ENCODE results near the gene TMEM229A. TPM values are rescaled to one million over a fixed set of nuclear protein-coding genes. Genes with fewer than 3 reads are reported as not detected.
"Not testable (repeated sequence)": the region's sequence is repeated elsewhere in the genome, so short reads cannot be mapped to it uniquely, and the experiment has no call there.

The TMEM229A gene
- polyA plus RNA-seq, 4 donors, result 1.6 to 14.0 (median 2.4) TPM

GRCh38 chr7:124009321-124009720 is 23.5 kb downstream of the TMEM229A start:
- Histone ChIP-seq H3K4me1 (ENCODE audit: control insufficient read depth in 3 of 3, insufficient read depth in 2 of 3, low read depth in 1 of 3, low read length in 2 of 3) (no peaks in the 10 kb centered on the region), H3K9me3 (ENCODE audit: control insufficient read depth in 2 of 2, insufficient read depth in 1 of 2, low read depth in 1 of 2, low read length in 1 of 2) (peaks cover 0 to 5% of the 10 kb centered on the region in 2 donors), H3K36me3 (ENCODE audit: control insufficient read depth in 3 of 3, insufficient read depth in 2 of 3, low read depth in 1 of 3, low read length in 3 of 3) (no peaks in the 10 kb centered on the region), H3K4me3 (ENCODE audit: low read depth in 1 of 3, low read length in 3 of 3) (no peak overlapping the region), H3K27me3 (ENCODE audit: control insufficient read depth in 3 of 3, insufficient read depth in 3 of 3, low read length in 3 of 3) (no peaks in the 10 kb centered on the region), H3K27ac (ENCODE audit: low read depth in 1 of 3, low read length in 2 of 3) (no peak overlapping the region)
- FAIRE-seq (no peak), DNase-seq (no peak)
- WGBS, 3 donors, result 55 to 71% (median 61%) methylated on average over 2 of the region's 2 CpGs

- FAIRE-seq; H3K4me1 ChIP-seq (ENCODE audit: control insufficient read depth in 3 of 3, insufficient read depth in 2 of 3, low read depth in 1 of 3, low read length in 2 of 3); H3K9me3 ChIP-seq (ENCODE audit: control insufficient read depth in 2 of 2, insufficient read depth in 1 of 2, low read depth in 1 of 2, low read length in 1 of 2); DNase-seq; H3K4me3 ChIP-seq (ENCODE audit: low read depth in 1 of 3, low read length in 3 of 3); H3K27ac ChIP-seq (ENCODE audit: low read depth in 1 of 3, low read length in 2 of 3); H3K27me3 ChIP-seq (ENCODE audit: control insufficient read depth in 3 of 3, insufficient read depth in 3 of 3, low read length in 3 of 3); H3K36me3 ChIP-seq (ENCODE audit: control insufficient read depth in 3 of 3, insufficient read depth in 2 of 3, low read depth in 1 of 3, low read length in 3 of 3): not testable (repeated sequence)
- WGBS, 3 donors, result 80 to 90% (median 89%) methylated on average over 6 of the region's 6 CpGs
Observed at GRCh38 chr7:124008296-124008695, 24.6 kb downstream of the TMEM229A start.

DNA sequence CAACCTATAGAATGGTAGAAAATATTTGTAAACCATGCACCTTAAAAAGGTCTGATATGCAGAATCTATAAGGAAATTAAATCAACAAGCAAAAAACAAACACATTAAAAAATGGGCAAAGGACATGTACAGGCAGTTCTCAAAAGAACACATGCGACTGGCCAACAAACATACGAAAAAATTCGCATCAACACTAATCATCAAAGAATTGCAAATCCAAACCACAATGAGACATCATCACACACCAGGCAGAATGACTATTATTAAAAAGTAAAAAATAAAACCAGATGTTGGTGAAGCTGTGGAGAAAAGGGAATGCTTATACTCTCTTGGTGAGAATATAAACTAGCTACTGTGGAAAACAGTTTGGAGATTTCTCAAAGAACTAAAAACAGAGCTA is 33.2 kb downstream of the TMEM229A start:
- no peak for DNase-seq
- Histone ChIP-seq H3K36me3 (ENCODE audit: control insufficient read depth in 3 of 3, insufficient read depth in 2 of 3, low read depth in 1 of 3, low read length in 3 of 3) (no peaks in the 10 kb centered on the region), H3K27me3 (ENCODE audit: control insufficient read depth in 3 of 3, insufficient read depth in 3 of 3, low read length in 3 of 3) (no peaks in the 10 kb centered on the region), H3K9me3 (ENCODE audit: control insufficient read depth in 2 of 2, insufficient read depth in 1 of 2, low read depth in 1 of 2, low read length in 1 of 2) (peaks cover 0 to 4% of the 10 kb centered on the region in 2 donors), H3K27ac (ENCODE audit: low read depth in 1 of 3, low read length in 2 of 3) (no peak overlapping the region), H3K4me3 (ENCODE audit: low read depth in 1 of 3, low read length in 3 of 3) (no peak overlapping the region), H3K4me1 (ENCODE audit: control insufficient read depth in 3 of 3, insufficient read depth in 2 of 3, low read depth in 1 of 3, low read length in 2 of 3) (no peaks in the 10 kb centered on the region)
- 94 to 97% (median 95%) methylated on average over 3 of the region's 3 CpGs for WGBS, 3 donors
- no peak for FAIRE-seq

DNA sequence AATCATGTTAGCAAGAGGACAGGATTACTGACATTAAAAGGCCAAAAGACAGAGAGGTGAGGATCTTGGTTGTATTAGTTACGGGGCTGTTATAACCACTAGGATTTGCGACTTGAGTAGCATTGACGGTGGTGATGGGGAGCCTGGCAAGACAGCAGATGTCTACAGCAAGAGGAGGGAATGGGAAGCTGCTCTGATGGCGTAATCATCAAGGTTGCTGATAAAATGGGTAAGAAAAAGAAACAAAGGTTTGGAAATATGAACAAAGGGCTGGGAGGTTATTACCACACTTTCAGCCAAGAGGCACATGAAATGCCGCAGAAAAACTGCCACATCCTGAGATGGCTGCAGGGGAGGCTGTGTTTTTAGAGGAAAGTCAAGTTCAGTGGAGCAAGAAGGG is 33.9 kb downstream of the TMEM229A start:
- H3K36me3 ChIP-seq (ENCODE audit: control insufficient read depth in 3 of 3, insufficient read depth in 2 of 3, low read depth in 1 of 3, low read length in 3 of 3), result no peaks in the 10 kb centered on the region
- no peak overlapping the region for H3K4me3 ChIP-seq (ENCODE audit: low read depth in 1 of 3, low read length in 3 of 3)
- H3K27ac ChIP-seq (ENCODE audit: low read depth in 1 of 3, low read length in 2 of 3), result no peak overlapping the region
- no peak for FAIRE-seq
- WGBS, 3 donors, result 87 to 94% (median 88%) methylated on average over 5 of the region's 5 CpGs
- no peak for DNase-seq
- H3K9me3 ChIP-seq (ENCODE audit: control insufficient read depth in 2 of 2, insufficient read depth in 1 of 2, low read depth in 1 of 2, low read length in 1 of 2), result peaks cover 0 to 4% of the 10 kb centered on the region in 2 donors
- no peaks in the 10 kb centered on the region for H3K27me3 ChIP-seq (ENCODE audit: control insufficient read depth in 3 of 3, insufficient read depth in 3 of 3, low read length in 3 of 3)
- H3K4me1 ChIP-seq (ENCODE audit: control insufficient read depth in 3 of 3, insufficient read depth in 2 of 3, low read depth in 1 of 3, low read length in 2 of 3), result no peaks in the 10 kb centered on the region

DNA sequence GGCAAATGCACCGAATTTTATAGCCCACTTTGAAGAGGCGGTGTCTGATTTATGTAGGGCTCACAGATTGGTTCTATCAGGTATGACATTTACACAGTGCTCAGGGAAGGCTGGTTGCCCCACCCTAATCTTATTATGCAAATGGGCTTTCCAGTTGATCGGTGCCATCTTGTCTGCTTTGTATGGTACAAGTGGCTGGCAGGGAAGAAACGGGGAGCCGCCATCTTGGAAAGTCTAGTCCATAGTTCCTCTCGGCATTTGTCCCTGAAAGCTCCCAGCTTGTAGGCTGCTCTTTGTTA is 36.6 kb downstream of the TMEM229A start:
- no peak for FAIRE-seq

GRCh38 chr7:123995617-123996326 is 37.1 kb downstream of the TMEM229A start:
- DNase-seq (no peak), FAIRE-seq (no peak)
- WGBS, 3 donors, result 93 to 98% (median 94%) methylated on average over 10 of the region's 10 CpGs
- H3K4me1 ChIP-seq (ENCODE audit: control insufficient read depth in 3 of 3, insufficient read depth in 2 of 3, low read depth in 1 of 3, low read length in 2 of 3), result no peaks in the 10 kb centered on the region
- no peak overlapping the region for H3K27ac ChIP-seq (ENCODE audit: low read depth in 1 of 3, low read length in 2 of 3)
- no peak overlapping the region for H3K4me3 ChIP-seq (ENCODE audit: low read depth in 1 of 3, low read length in 3 of 3)
- no peaks in the 10 kb centered on the region for H3K9me3 ChIP-seq (ENCODE audit: control insufficient read depth in 2 of 2, insufficient read depth in 1 of 2, low read depth in 1 of 2, low read length in 1 of 2)
- no peaks in the 10 kb centered on the region for H3K27me3 ChIP-seq (ENCODE audit: control insufficient read depth in 3 of 3, insufficient read depth in 3 of 3, low read length in 3 of 3)
- no peaks in the 10 kb centered on the region for H3K36me3 ChIP-seq (ENCODE audit: control insufficient read depth in 3 of 3, insufficient read depth in 2 of 3, low read depth in 1 of 3, low read length in 3 of 3)

More for the DNA sequence above, 36.6 kb downstream of the TMEM229A start:
- Histone ChIP-seq H3K36me3 (ENCODE audit: control insufficient read depth in 3 of 3, insufficient read depth in 2 of 3, low read depth in 1 of 3, low read length in 3 of 3) (no peaks in the 10 kb centered on the region), H3K4me1 (ENCODE audit: control insufficient read depth in 3 of 3, insufficient read depth in 2 of 3, low read depth in 1 of 3, low read length in 2 of 3) (no peaks in the 10 kb centered on the region), H3K27me3 (ENCODE audit: control insufficient read depth in 3 of 3, insufficient read depth in 3 of 3, low read length in 3 of 3) (no peaks in the 10 kb centered on the region), H3K9me3 (ENCODE audit: control insufficient read depth in 2 of 2, insufficient read depth in 1 of 2, low read depth in 1 of 2, low read length in 1 of 2) (peaks cover 0 to 2% of the 10 kb centered on the region in 2 donors), H3K27ac (ENCODE audit: low read depth in 1 of 3, low read length in 2 of 3) (no peak overlapping the region), H3K4me3 (ENCODE audit: low read depth in 1 of 3, low read length in 3 of 3) (no peak overlapping the region)
- 95% methylated on average over 6 of the region's 6 CpGs for WGBS, 3 donors
- DNase-seq, result no peak

DNA sequence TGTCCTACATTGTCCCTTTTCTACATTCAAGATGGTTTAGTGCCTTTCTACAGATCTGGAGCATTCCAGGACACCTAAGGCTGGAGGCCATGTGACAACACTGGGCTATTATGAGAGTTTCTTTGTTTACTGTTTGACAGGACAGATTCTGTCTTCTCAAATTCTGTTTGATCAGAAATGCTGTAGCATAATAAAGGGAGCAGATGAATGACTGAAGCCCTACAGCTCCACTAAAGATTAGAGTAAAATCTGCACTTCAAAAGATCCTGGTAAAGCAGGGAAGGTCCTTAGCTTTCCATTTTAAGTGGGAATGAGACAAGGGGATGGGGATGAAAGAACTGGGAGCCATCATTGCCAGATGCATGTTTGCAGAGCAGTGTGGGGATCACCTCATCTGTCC is 38.4 kb downstream of the TMEM229A start:
- Histone ChIP-seq H3K9me3 (ENCODE audit: control insufficient read depth in 2 of 2, insufficient read depth in 1 of 2, low read depth in 1 of 2, low read length in 1 of 2) (no peaks in the 10 kb centered on the region), H3K27me3 (ENCODE audit: control insufficient read depth in 3 of 3, insufficient read depth in 3 of 3, low read length in 3 of 3) (no peaks in the 10 kb centered on the region), H3K4me3 (ENCODE audit: low read depth in 1 of 3, low read length in 3 of 3) (no peak overlapping the region), H3K27ac (ENCODE audit: low read depth in 1 of 3, low read length in 2 of 3) (no peak overlapping the region), H3K36me3 (ENCODE audit: control insufficient read depth in 3 of 3, insufficient read depth in 2 of 3, low read depth in 1 of 3, low read length in 3 of 3) (no peaks in the 10 kb centered on the region), H3K4me1 (ENCODE audit: control insufficient read depth in 3 of 3, insufficient read depth in 2 of 3, low read depth in 1 of 3, low read length in 2 of 3) (no peaks in the 10 kb centered on the region)
- FAIRE-seq (no peak), DNase-seq (no peak)

DNA sequence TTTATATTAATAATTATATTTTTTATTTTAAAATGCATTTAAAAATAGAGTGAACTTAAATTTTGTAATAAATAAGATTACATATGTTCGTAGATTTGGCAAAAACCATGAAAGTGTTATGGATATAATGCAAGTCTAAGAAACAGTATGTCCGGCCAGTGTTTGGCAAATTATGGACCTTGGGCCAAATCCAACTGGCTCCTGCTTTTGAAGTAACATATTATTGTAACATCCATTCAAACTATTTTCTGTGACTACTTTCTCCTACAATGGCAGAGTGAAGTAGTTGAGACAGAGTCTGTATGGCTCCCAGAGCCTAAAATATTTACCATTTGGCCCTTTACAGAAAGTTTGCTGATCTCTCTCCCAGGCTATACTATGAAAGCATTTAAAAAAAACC is 38.9 kb downstream of the TMEM229A start:
- Histone ChIP-seq H3K4me3 (ENCODE audit: low read depth in 1 of 3, low read length in 3 of 3) (no peak overlapping the region), H3K4me1 (ENCODE audit: control insufficient read depth in 3 of 3, insufficient read depth in 2 of 3, low read depth in 1 of 3, low read length in 2 of 3) (no peaks in the 10 kb centered on the region), H3K9me3 (ENCODE audit: control insufficient read depth in 2 of 2, insufficient read depth in 1 of 2, low read depth in 1 of 2, low read length in 1 of 2) (no peaks in the 10 kb centered on the region), H3K36me3 (ENCODE audit: control insufficient read depth in 3 of 3, insufficient read depth in 2 of 3, low read depth in 1 of 3, low read length in 3 of 3) (no peaks in the 10 kb centered on the region), H3K27ac (ENCODE audit: low read depth in 1 of 3, low read length in 2 of 3) (no peak overlapping the region), H3K27me3 (ENCODE audit: control insufficient read depth in 3 of 3, insufficient read depth in 3 of 3, low read length in 3 of 3) (no peaks in the 10 kb centered on the region)
- FAIRE-seq (no peak), DNase-seq (no peak)
- WGBS, 3 donors, result 72 to 95% (median 83%) methylated on average over 2 of the region's 2 CpGs

- H3K36me3 ChIP-seq (ENCODE audit: control insufficient read depth in 3 of 3, insufficient read depth in 2 of 3, low read depth in 1 of 3, low read length in 3 of 3), result no peaks in the 10 kb centered on the region
- H3K4me1 ChIP-seq (ENCODE audit: control insufficient read depth in 3 of 3, insufficient read depth in 2 of 3, low read depth in 1 of 3, low read length in 2 of 3), result no peaks in the 10 kb centered on the region
- 76 to 86% (median 78%) methylated on average over 2 of the region's 2 CpGs for WGBS, 3 donors
- H3K27ac ChIP-seq (ENCODE audit: low read depth in 1 of 3, low read length in 2 of 3), result no peak overlapping the region
- no peaks in the 10 kb centered on the region for H3K27me3 ChIP-seq (ENCODE audit: control insufficient read depth in 3 of 3, insufficient read depth in 3 of 3, low read length in 3 of 3)
- H3K9me3 ChIP-seq (ENCODE audit: control insufficient read depth in 2 of 2, insufficient read depth in 1 of 2, low read depth in 1 of 2, low read length in 1 of 2), result no peaks in the 10 kb centered on the region
- no peak for FAIRE-seq
- DNase-seq, result no peak
- H3K4me3 ChIP-seq (ENCODE audit: low read depth in 1 of 3, low read length in 3 of 3), result no peak overlapping the region
Observed at GRCh38 chr7:123992913-123993518, 39.9 kb downstream of the TMEM229A start.
